Measurements from ENCODE around the gene RPS2.
A peak's percentile ranks its signal among the peaks of the same experiment; 100 is the strongest.
"Not testable (repeated sequence)": the region's sequence is repeated elsewhere in the genome, so short reads cannot be mapped to it uniquely, and the experiment has no call there.

Gene RPS2

GRCh38 chr16:1958715-1959268 lies 5.8 kb downstream of the RPS2 start:
- TF ChIP-seq, protein P1, sequence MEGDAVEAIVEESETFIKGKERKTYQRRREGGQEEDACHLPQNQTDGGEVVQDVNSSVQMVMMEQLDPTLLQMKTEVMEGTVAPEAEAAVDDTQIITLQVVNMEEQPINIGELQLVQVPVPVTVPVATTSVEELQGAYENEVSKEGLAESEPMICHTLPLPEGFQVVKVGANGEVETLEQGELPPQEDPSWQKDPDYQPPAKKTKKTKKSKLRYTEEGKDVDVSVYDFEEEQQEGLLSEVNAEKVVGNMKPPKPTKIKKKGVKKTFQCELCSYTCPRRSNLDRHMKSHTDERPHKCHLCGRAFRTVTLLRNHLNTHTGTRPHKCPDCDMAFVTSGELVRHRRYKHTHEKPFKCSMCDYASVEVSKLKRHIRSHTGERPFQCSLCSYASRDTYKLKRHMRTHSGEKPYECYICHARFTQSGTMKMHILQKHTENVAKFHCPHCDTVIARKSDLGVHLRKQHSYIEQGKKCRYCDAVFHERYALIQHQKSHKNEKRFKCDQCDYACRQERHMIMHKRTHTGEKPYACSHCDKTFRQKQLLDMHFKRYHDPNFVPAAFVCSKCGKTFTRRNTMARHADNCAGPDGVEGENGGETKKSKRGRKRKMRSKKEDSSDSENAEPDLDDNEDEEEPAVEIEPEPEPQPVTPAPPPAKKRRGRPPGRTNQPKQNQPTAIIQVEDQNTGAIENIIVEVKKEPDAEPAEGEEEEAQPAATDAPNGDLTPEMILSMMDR (conservative IDR thresholded peaks at IDR 0.05; ENCODE audit: low read length) = no peak
- DNase-seq (ENCODE audit: low read depth) = no peak
- H3K4me3 ChIP-seq (ENCODE audit: low read length) = peak overlapping the region; percentile 31

DNA sequence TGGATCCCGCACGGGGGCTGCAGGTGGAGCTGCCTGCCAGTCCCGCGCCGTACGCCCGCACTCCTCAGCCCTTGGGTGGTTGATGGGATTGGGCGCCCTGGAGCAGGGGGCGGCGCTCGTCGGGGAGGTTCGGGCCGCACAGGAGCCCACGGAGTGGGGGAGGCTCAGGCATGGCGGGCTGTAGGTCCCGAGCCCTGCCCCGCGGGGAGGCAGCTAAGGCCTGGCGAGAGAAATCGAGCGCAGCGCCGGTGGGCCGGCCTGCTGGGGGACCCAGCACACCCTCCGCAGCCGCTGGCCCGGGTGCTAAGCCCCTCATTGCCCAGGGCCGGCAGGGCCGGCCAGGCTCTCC lies 6.5 kb downstream of the RPS2 start:
- H3K4me3 ChIP-seq (ENCODE audit: low read length) = not testable (repeated sequence)

DNA sequence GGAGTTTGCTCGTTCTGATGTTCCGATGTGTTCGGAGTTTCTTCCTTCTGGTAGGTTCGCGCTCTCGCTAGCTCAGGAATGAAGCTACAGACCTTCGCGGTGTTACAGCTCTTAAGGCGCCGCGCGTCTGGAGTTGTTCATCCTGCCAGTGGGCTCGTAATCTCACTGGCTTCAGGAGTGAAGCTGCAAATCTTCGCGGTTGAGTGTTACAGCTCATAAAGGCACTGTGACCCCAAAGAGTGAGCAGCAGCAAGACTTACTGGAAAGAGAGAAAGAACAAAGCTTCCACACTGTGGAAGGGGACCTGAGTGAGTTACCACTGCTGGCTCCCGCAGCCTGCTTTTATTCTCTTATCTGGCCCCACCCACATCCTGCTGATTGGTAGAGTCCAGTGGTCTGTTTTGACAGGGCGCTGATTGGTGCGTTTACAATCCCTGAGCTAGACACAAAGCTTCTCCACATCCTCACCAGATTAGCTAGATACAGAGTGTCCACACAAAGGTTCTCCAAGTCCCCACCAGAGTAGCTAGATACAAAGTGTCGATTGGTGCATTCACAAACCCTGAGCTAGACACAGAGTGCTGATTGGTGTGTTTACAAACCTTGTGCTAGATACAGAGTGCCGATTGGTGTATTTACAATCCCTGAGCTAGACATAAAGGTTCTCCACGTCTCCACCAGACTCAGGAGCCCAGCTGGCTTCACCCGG lies 7.0 kb downstream of the RPS2 start:
- DNase-seq (ENCODE audit: low read depth); H3K4me3 ChIP-seq (ENCODE audit: low read length): not testable (repeated sequence)

More for the DNA sequence above, 6.5 kb downstream of the RPS2 start:
- not testable (repeated sequence) for DNase-seq (ENCODE audit: low read depth)

GRCh38 chr16:1953734-1954133 lies 10.9 kb downstream of the RPS2 start:
- TF ChIP-seq, protein P1 (conservative IDR thresholded peaks at IDR 0.05; ENCODE audit: low read length) = no peak
- H3K4me3 ChIP-seq (ENCODE audit: low read length) = no peak overlapping the region
- no peak for DNase-seq (ENCODE audit: low read depth)

DNA sequence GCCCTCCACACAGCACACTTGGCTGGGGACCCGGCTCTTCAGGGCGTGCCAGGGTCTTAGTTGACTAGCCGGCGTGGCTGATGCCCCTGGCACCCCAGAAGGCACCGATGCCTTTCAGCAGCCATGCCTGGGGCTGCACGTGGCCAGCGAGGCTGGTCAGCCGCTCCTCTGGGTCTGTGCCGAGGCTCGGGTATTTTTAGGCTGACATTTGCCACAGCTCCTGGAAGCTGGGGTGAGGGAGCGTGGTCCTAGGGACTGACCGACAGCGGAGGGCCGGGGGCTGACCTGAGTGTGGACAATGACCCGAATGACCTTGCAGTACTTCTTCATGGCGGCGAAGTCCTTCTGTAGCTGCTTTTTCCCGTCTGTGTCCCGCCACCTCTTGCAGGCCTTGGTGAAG lies 14.1 kb downstream of the RPS2 start:
- TF ChIP-seq, protein P1 (conservative IDR thresholded peaks at IDR 0.05; ENCODE audit: low read length) = no peak
- H3K4me3 ChIP-seq (ENCODE audit: low read length) = no peak overlapping the region
- no peak for DNase-seq (ENCODE audit: low read depth)

- DNase-seq (ENCODE audit: low read depth) = no peak
- H3K4me3 ChIP-seq (ENCODE audit: low read length) = no peak overlapping the region
- TF ChIP-seq, protein P1 (conservative IDR thresholded peaks at IDR 0.05; ENCODE audit: low read length) = no peak
Observed at GRCh38 chr16:1950047-1950446, 14.6 kb downstream of the RPS2 start.

DNA sequence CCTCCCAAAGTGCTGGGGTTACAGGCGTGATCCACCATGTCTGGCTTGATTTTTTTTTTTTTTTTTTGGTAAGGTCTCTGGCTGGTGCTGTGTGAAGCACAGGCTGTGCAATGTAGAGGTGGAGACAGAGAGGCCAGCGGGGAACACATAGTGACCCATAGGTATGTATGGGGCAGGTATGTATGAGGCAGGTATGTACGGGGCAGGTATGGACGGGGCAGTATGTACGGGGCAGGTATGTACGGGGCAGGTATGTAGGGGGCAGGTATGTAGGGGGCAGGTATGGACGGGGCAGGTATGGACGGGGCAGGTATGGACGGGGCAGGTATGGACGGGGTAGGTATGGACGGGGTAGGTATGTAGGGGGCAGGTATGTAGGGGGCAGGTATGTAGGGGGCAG lies 15.1 kb downstream of the RPS2 start:
- no peak for DNase-seq (ENCODE audit: low read depth)

GRCh38 chr16:1947369-1947670 lies 17.3 kb downstream of the RPS2 start:
- TF ChIP-seq, protein P1 (conservative IDR thresholded peaks at IDR 0.05; ENCODE audit: low read length) = no peak
- H3K4me3 ChIP-seq (ENCODE audit: low read length) = no peak overlapping the region
- DNase-seq (ENCODE audit: low read depth) = no peak

More for the DNA sequence above, 15.1 kb downstream of the RPS2 start:
- H3K4me3 ChIP-seq (ENCODE audit: low read length) = no peak overlapping the region
- TF ChIP-seq, protein P1 (conservative IDR thresholded peaks at IDR 0.05; ENCODE audit: low read length) = no peak
